Jurkat, Clone E6-1 (cell line): ENCODE results near the gene PDE4D.
A peak's percentile ranks its signal among the peaks of the same experiment; 100 is the strongest.

ENCODE experiments used
- DNase-seq: peaks from one replicate; pipeline ENCODE4 v3.0.0-alpha.2; 2011; ENCODE audit warnings: low read depth, low spot score
- H3K4me3 ChIP-seq: 2 replicates; pipeline ENCODE4 v1.5.1; 2011; ENCODE audit warnings: mild to moderate bottlenecking, low read length, control low read depth, moderate library complexity

The PDE4D gene

DNA sequence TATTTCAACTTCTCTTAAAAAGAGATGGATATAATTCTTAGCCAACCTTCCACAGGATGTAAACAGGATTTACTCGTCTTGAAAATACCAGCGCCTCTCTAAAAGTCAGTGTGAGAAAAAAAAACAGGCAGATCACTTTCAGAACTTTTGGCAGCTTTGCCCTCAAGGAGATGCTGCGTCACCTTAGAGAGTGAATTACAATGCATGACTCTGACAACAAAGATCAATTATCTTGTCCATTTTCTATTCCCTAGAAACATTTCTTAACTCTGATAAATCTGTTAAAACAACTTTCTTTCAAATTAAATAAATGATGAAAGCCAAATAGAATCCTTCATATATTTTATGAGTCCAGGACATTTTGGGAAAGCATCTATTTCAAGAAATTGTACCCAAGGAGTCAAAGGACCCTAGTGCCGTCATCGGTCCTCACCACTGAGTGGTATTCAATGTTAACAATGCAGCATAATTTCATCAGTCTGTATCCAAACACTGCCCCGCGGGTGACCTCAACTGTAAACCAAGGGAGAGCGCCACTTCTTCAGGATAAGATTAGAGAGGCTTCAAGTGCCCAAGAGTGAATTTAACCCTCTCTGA lies 536.0 kb downstream of the PDE4D start:
- no peak for DNase-seq
- H3K4me3 ChIP-seq = no peak overlapping the region

DNA sequence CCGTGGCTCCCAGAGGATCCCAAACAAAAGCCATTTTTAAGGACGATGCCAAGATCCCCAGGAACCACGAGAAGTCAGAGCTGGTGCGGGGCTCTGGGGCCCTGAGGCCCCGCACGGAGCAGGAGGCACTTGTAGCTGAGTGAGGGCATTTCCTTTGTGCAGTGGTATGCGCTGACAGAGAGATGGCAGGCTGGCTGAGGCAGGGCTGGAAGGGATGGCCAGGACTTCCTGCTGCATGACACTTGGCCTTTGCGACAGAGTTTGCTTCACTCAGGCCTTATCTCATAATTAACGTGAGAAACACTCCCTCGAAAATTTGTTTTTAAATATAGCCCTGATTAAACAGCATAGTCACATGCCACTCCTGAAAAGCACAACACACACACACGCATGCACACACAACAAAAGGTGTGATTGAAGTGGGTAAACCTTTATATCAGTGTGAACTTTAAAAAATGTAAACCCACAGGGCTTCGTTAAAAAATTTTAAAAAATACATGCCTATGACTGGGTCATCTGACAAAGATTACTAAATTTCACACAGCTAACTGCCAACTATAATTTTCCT lies 536.6 kb downstream of the PDE4D start:
- no peak overlapping the region for H3K4me3 ChIP-seq
- DNase-seq = no peak

DNA sequence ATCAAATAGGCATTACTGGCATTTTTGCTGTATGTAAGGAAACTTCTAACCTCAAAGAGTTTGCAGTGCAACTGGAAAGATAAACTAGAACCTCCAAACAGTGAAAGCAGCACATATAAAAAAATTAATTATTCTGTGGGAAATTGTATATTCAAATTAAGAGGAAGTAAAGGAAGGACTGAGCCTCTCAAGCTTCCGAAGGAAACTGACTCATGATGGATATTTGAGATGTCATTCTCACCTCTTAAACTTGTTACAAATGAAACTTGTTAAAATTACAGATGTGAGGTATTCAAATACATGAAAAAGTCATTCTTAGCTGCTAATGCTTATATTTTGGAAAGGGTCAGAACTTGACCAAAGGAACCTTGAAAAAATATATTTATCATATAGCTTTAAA lies 538.7 kb downstream of the PDE4D start:
- no peak for DNase-seq
- no peak overlapping the region for H3K4me3 ChIP-seq

DNA sequence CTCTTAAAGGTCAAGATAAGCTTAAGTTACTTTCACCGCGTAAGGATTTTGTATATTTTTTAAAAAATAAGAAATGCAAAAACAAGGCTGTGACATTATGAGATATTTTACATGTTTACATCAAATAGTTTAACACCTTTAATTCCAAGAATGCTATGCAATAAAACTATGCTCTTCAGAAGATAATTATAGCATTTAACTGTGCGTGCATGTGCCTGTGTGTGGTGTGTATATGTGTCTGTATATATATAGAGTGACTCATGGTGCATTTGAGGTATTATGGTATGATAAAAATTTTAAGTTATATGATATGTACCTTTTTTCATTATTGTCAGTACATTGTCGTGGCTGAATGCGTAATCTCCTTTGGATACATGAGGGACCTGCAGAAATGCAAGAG lies 539.3 kb downstream of the PDE4D start:
- no peak for DNase-seq
- H3K4me3 ChIP-seq = no peak overlapping the region

DNA sequence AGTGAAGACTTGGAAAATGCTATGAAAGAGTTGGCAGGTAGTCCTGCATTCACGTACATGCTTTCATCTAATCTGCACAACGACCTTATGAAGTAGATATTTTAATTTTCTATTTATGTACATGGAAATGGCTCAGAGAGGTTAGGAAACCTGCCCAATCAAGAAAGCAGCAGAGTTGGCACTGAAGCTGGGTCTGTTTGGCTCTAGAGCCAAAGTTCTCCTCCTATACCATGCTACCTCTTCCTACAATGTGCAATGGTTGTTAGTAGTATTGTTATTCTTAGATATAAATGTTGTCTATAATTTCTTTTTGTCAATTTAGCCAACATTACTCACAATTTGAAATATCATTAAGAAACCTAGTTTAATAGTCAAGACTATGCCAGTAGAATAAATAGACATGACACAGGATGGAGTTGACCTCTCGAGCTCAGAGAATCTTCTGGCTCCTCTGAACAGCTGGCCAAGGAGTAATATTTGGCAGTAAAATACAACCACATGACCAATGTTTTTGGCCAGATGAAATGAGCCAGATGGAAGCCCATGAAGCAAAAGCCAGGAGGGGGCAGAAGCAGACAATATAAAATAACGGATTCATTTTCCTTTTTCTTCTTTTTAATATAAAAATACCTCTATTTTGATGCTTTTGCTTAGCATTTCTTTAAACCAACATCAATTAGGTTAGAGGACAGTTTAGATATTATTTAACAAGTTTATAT lies 542.3 kb downstream of the PDE4D start:
- no peak for DNase-seq
- no peak overlapping the region for H3K4me3 ChIP-seq

DNA sequence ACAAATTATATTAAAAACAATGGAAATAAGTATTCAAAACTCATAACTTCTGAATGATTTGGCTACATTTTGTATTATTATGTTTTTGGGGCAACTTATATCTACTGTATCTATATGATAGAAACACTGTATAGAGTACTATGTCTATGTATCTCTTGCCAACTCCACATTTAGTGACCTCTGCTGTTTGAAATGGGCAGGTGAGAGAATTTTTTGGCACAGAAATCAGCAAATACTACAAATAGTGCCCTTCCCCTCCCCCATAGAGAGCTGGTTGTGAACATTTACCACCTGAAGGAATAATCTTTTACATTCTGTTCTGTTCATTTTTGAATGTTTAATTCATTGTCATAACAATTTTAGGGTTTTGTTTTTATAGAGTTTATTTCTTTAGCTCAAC lies 545.3 kb downstream of the PDE4D start:
- no peak for DNase-seq
- no peak overlapping the region for H3K4me3 ChIP-seq

DNA sequence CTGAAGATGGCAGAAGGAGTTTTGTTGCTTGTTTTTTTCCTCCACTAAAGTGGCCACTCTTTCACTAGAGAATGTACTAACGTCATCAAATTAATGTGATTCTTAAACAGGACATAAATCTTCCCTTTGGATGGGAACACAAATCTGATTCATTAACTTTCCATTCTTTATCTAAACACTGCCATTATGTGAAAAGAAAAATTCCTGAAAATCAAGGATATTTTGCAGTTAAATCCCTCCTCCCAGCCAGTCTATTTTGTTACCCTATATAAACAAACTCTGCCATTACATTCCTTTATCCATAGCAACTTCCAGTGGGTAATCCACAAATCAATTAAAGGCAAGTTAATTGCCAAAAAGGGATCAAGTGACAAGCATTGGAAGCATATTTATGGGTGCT lies 546.5 kb downstream of the PDE4D start:
- DNase-seq = no peak
- H3K4me3 ChIP-seq = no peak overlapping the region

DNA sequence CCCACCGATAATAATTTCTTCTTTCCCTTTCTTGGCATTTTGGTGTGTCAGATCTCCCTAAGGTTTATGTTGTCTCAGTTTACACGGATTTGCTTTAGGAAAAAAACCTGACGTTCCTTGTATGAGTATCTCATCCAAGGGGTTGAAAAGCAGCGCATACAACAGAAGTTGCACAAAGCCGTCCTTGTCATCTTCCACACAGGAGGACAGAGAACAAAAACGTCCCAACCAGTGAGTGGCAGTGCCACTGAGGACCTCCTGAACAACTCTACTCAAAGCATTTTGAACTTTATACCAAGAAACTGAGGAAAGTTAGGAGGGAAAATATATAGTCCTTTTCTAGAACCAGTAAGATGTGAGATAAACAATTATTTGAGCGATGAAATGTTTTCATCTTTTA lies 547.0 kb downstream of the PDE4D start:
- H3K4me3 ChIP-seq = no peak overlapping the region
- DNase-seq = no peak

DNA sequence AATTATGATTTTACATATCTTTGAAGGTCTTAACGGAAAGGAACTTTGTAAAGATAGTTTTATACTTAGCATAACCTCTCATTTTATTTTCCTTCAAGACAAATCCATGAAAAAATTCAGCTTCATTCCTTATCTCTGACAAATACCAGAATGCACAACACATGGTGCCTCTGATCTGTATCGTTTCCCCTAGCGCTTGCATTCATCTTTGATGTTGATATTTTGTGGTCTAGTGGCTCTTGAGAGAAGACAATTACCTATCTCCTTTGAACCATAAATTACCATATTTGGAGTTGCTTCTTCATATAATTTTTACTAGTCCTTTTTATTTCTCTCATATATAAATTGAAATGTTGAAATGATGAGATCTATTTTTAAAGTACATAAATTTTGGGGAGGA lies 551.3 kb downstream of the PDE4D start:
- peak; percentile 65 for DNase-seq

DNA sequence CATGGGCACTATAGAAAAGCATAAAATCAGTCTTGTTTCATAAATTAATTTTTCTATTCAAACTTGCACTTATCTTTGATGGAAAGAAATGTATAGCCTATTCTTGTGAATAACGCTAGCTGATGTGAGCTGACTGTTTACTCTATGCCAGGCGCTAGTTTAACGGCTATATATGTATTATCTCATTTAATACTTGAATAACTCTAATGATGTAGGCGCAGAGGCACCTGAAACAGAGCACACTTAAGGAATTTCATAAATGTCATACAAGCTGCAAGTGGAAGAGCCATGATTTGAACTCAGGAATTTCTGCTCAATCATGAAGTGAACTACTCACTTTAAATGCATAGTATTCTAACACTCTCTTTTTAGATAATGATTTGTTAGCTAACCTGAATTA lies 551.8 kb downstream of the PDE4D start:
- DNase-seq = no peak
- no peak overlapping the region for H3K4me3 ChIP-seq

More for the DNA sequence above, 551.3 kb downstream of the PDE4D start:
- no peak overlapping the region for H3K4me3 ChIP-seq

DNA sequence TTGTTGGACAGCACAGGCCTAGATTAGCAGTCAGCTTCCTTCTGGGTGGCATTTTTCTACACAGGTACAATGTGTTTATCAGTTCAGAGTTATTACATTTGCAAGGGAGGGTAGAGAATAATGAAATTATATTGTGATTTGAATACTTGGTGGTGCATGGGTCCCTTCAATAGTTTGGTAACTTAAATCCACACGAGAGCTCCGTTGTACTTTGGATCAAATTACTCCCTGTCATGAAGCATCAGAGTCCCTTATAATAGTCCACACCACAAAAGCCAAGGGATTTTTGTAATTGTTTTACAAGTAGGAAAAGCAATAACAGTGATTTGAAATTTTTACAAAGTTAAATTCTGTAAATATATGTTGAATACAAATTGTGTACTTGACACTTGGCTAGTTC lies 552.4 kb downstream of the PDE4D start:
- no peak for DNase-seq
- no peak overlapping the region for H3K4me3 ChIP-seq

DNA sequence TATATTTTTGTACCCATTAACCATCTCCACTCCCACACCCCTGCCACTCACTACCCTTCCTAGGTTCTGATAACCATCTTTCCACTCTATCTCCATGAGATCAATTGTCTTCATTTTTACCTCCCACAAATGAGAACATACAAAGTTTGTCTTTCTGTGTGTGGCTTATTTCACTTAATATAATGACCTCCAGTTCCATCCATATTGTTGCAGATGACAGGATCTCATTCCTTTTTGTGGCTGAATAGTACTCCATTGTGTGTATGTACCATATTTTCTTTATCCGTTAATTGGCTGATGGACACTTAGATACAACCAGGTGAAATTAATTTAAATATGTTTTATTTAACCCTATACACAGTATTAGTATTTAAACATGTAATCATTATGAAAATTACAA lies 552.9 kb downstream of the PDE4D start:
- H3K4me3 ChIP-seq = no peak overlapping the region
- no peak for DNase-seq

DNA sequence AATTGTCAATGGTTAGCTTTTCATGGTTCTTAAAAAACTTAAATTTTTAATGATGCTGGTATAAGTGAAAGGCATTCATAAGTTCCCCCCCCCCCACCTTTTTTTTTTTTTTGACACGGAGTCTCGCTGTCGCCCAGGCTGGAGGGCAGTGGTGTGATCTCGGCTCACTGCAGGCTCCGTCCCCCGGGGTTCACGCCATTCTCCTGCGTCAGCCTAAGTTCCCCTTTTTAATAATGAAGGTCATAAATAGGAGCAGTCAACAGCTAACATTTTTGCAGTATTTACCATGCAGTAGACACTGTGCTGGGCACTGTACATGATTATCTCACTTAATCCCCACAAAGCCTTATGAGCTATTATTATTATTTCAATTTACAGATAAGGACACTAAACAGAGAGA lies 556.3 kb downstream of the PDE4D start:
- no peak for DNase-seq
- no peak overlapping the region for H3K4me3 ChIP-seq

DNA sequence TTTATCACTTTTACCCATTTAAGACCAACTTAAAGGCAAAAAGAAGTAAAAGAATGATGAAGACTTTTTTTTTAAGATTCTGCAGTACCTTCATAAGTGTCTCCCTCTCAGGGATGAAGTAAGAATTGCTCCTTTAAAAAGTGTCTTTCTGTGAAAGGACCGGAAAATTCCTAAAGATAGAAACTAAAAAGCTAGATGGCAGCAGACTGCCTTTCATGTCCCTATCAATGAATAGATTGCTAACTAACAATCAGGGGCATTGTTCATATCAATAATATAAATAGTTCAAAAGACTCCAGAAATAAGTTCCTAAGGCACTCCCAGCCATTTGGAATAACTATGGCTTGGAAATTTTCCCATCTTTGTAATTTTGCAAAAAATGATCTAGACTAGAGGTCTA lies 558.0 kb downstream of the PDE4D start:
- no peak for DNase-seq
- H3K4me3 ChIP-seq = no peak overlapping the region

DNA sequence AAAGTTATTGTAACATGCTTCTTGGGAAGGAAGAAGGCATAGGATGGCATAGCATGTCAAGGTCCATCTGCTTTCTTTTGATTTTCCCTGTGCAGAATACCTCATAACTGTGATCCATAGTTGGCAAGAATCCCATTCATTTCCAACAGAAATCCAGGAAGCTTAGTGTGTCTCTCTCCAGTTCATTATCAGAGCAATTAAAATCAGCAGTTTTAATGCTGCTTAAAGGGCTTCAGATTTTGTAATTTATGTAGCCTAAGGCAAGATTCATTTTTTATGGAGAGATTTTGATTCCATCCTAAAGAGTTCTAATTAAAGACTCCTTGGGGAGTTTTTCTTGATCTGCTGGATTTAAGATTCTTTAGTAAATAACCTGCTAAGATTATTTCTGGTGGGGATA lies 560.1 kb downstream of the PDE4D start:
- no peak overlapping the region for H3K4me3 ChIP-seq
- no peak for DNase-seq

DNA sequence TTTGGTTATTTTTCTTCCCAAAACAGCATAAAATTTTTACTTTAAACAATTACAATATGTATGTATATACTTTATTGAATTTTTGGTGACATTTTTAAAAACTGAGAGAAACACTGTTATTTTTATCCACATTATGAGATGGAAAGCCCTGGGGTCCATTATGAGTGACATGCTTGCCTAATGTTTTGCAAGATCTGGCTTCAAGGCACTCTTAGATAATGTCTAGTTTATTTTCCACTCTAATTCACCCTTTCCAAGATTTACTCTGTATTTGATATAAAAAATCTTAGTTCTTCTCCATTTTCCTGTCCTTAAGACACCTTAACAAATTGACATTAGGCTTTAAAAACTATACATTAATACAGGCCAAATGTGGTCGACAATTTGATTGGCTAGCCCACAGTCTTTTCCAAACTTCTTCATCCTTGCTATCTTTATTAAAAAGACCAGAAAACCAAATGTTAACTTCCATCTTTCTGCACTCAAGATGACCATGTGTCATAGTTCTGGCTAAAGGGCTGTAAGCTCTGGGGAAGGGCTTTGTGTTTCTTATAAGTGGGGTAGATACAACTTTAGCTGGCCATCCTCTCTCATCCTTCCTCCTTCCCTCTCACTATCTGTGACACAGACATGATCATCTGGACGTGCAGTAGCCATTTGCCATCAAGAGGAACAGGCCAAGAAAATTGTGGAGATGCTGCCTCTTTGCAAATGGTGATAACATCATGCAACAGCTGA lies 561.1 kb downstream of the PDE4D start:
- no peak for DNase-seq
- no peak overlapping the region for H3K4me3 ChIP-seq

DNA sequence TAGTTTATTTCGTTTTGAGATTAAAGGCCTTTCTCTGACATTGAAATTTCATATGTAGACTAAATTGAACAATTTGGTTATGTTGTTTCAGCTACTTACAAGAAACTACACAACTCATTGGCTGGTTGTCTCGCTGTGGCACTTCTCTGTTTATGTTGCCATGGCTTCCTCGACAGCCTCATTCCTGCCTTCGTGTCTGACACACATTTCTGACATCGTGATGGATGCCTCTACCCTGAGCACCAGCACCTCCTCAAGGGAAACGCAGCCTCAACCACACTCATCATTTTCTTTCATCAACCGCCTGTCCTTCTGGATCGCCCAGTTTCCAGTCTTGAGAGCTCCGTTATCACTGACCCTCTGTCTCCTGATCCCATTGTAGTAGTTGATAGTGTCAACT lies 562.8 kb downstream of the PDE4D start:
- no peak for DNase-seq
- H3K4me3 ChIP-seq = no peak overlapping the region

DNA sequence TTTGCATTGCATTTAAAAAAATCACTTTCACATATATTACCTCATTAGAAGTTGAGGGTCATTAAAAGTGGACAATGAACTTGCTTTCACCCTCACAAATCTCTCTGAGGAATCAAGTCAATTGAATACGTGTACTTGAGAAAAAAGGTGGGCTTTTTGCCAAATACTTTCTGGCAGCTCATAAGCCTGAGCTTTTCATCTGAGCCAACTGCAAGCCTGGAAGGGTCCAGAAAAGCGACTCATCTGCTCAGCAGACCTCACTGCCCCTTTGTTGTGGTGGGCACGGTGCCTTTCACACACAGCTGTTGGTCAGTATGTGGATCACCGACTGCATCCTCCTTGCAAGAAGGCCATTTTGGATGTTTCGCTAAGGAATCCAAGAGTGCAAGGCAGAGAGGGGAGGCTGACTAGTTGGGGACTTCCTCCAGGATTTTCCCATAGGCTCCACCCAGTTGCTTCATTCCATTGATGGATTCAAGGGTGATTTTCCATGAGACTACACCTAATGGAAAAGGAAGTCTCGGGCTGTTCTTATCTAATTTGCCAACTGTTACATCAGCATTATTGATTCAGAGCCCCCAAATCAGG lies 564.7 kb downstream of the PDE4D start:
- DNase-seq = no peak
- H3K4me3 ChIP-seq = no peak overlapping the region

DNA sequence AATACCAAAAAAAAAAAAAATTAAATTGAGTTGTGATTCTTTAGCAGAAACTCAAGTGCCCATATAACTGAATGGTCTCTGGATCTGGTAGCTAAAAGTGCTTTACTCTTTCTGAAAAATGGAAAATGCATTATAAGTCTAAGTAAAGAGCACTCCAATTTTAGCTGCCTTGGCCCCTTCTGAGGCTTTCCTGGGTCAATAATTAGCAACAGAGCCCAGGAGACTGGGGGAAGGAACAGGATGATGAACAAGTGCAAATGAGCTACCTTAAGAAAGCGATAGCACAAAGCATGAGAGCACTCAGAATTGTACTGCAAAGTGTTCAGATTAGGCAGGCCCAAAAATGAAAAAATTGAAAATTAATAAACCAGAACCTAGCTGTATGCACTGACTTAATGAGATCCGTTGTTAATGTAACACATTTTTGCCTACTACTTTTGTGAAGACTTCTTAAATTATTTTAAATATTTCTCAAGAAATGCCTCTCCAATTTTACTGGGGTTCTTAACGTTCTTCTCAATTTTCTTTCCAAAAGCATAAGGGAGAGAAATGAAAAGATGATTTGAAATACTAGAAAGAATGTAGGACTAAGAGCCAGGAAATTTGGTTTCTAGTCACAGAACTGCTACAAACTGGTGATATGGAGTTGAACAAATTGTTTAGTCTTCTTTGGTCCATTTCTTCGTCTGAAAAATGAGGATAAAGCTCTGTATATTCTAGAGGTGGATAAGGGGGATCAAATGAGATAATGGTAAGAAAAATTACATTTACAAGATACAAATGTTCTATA lies 566.1 kb downstream of the PDE4D start:
- no peak overlapping the region for H3K4me3 ChIP-seq
- no peak for DNase-seq
